GM23248 (cell line): ENCODE results near the gene KRTAP10-10. TPM values are rescaled to one million over a fixed set of nuclear protein-coding genes. Genes with fewer than 3 reads are reported as not detected.

Experiments used
- DNase-seq: peaks from one replicate; pipeline ENCODE4 v3.0.0-alpha.2; 2015
- H2AFZ ChIP-seq: fragments of 200-600 bp; sonication (generic); 2 replicates; pipeline ENCODE4 v1.6.1; 2016; ENCODE audit warnings: antibody characterized with exemption
- H3F3A ChIP-seq: fragments of 200-600 bp; sonication (generic); 2 replicates; pipeline ENCODE4 v1.6.1; 2016; ENCODE audit warnings: mild to moderate bottlenecking, antibody characterized with exemption, mixed run types; ENCODE audit not compliant: insufficient read depth
- H3K27ac ChIP-seq: fragments of 200-600 bp; sonication (generic); 2 replicates; pipeline ENCODE4 v1.5.1; 2016; ENCODE audit warnings: mild to moderate bottlenecking
- H3K27me3 ChIP-seq: fragments of 200-600 bp; sonication (generic); replicated peaks from 2 replicates; pipeline ENCODE4 v1.6.1; 2016; ENCODE audit warnings: mild to moderate bottlenecking; ENCODE audit not compliant: insufficient read depth
- H3K36me3 ChIP-seq: fragments of 200-600 bp; sonication (generic); 2 replicates; pipeline ENCODE4 v1.6.1; 2016; ENCODE audit warnings: low read depth, mild to moderate bottlenecking
- H3K4me1 ChIP-seq: fragments of 200-600 bp; sonication (generic); 2 replicates; pipeline ENCODE4 v1.6.1; 2016; ENCODE audit warnings: mild to moderate bottlenecking; ENCODE audit not compliant: insufficient read depth
- H3K4me2 ChIP-seq: fragments of 200-600 bp; sonication (generic); one replicate; pipeline ENCODE4 v1.6.1; 2016; ENCODE audit warnings: mild to moderate bottlenecking; ENCODE audit not compliant: unreplicated experiment
- H3K4me3 ChIP-seq: fragments of 200-600 bp; sonication (generic); 2 replicates; pipeline ENCODE4 v1.5.1; 2016; ENCODE audit warnings: mild to moderate bottlenecking
- H3K79me2 ChIP-seq: fragments of 200-600 bp; sonication (generic); 2 replicates; pipeline ENCODE4 v1.6.1; 2016; ENCODE audit warnings: mild to moderate bottlenecking; ENCODE audit not compliant: insufficient read depth
- H3K9ac ChIP-seq: fragments of 200-600 bp; sonication (generic); 2 replicates; pipeline ENCODE4 v1.6.1; 2016; ENCODE audit warnings: mild to moderate bottlenecking
- H3K9me2 ChIP-seq: fragments of 200-600 bp; sonication (generic); 2 replicates; pipeline ENCODE4 v1.6.1; 2016; ENCODE audit warnings: mixed run types, mild to moderate bottlenecking, moderate library complexity; ENCODE audit not compliant: insufficient read depth
- H3K9me3 ChIP-seq: fragments of 200-600 bp; sonication (generic); one replicate; pipeline ENCODE4 v1.6.1; 2017; ENCODE audit warnings: low read depth
- H4K20me1 ChIP-seq: fragments of 200-600 bp; sonication (generic); 2 replicates; pipeline ENCODE4 v1.6.0; 2016; ENCODE audit not compliant: insufficient read depth
- EZH2 ChIP-seq: fragments of 200-600 bp; sonication (generic); IDR thresholded peaks from 2 replicates; pipeline ENCODE4 v1.6.1; 2018; ENCODE audit warnings: antibody characterized with exemption, mild to moderate bottlenecking; ENCODE audit not compliant: insufficient read depth, poor library complexity, severe bottlenecking
- EZH2phosphoT487 ChIP-seq: fragments of 200-600 bp; sonication (generic); IDR thresholded peaks from 2 replicates; pipeline ENCODE4 v1.6.1; 2018; ENCODE audit warnings: antibody characterized with exemption, moderate library complexity, mild to moderate bottlenecking, low read depth; ENCODE audit not compliant: insufficient read depth
- WGBS, 2 experiments: methylation state at CpG; one replicate each; pipeline ENCODE4 v1.1.6; 2015 to 2017; ENCODE audit warnings: low lambda C conversion rate in 2 of 2, low coverage in 1 of 2; ENCODE audit errors: missing lambda C conversion rate in 2 of 2; 5-methylcytosine and 5-hydroxymethylcytosine counted together
- in situ Hi-C: fragments of 300-500 bp; cut with MboI; formaldehyde crosslinking; loops from 2 replicates; pipeline ENCODE4 v1.15.0; 2020
- polyA plus RNA-seq: library from polyadenylated mRNA; unstranded; fragments of >200 nt; fragmentation: Nextera tagmentation; extraction: Ambion mirVana; gene quantifications from 2 replicates; pipeline ENCODE4 v1.2.1, GENCODE V29; 2016
- total RNA-seq: library from RNA; depleted of rRNA; stranded (reverse); fragments of >200 nt; shearing (Covaris generic); gene quantifications from 2 replicates; pipeline ENCODE4 v1.2.3, GENCODE V29; 2014

KRTAP10-10 gene
- total and polyA plus RNA-seq, 2 experiments from 2014 or later = not detected

GRCh38 chr21:44618504-44618903 lies 18.7 kb upstream of the KRTAP10-10 start:
- Histone ChIP-seq H3K4me2 (no peak overlapping the region), H3K9me2 (no peaks in the 10 kb centered on the region), H3K79me2 (no peaks in the 10 kb centered on the region), H3K27me3 (no peaks in the 10 kb centered on the region; the same call in 1 of the 2 replicates), H3K36me3 (no peaks in the 10 kb centered on the region), H3K4me1 (no peaks in the 10 kb centered on the region), H3K27ac (no peak overlapping the region), H3F3A (no peaks in the 10 kb centered on the region), H4K20me1 (no peaks in the 10 kb centered on the region), H3K9me3 (no peaks in the 10 kb centered on the region), H2AFZ (no peak overlapping the region), H3K9ac (no peak overlapping the region), H3K4me3 (no peak overlapping the region)
- TF ChIP-seq EZH2phosphoT487 (no peak), EZH2 (no peak)
- in situ Hi-C loops = no loop called here
- peak; percentile 38 for DNase-seq
- 3 to 6% methylated on average over 4 of the region's 4 CpGs for WGBS, 2 experiments

GRCh38 chr21:44618909-44619308 lies 18.2 kb upstream of the KRTAP10-10 start:
- no peak overlapping the region for H3K4me2 ChIP-seq
- DNase-seq = no peak
- no peaks in the 10 kb centered on the region for H3K9me2 ChIP-seq
- H3K9ac ChIP-seq = no peak overlapping the region
- H3K27me3 ChIP-seq = no peaks in the 10 kb centered on the region; the same call in 1 of the 2 replicates
- no peaks in the 10 kb centered on the region for H3F3A ChIP-seq
- in situ Hi-C loops = no loop called here
- 36 to 45% methylated on average over 3 of the region's 3 CpGs for WGBS, 2 experiments
- TF ChIP-seq EZH2 = no peak
- no peak for TF ChIP-seq EZH2phosphoT487
- no peaks in the 10 kb centered on the region for H3K79me2 ChIP-seq
- no peaks in the 10 kb centered on the region for H3K9me3 ChIP-seq
- H3K4me1 ChIP-seq = no peaks in the 10 kb centered on the region
- H3K27ac ChIP-seq = no peak overlapping the region
- H3K4me3 ChIP-seq = no peak overlapping the region
- no peak overlapping the region for H2AFZ ChIP-seq
- H4K20me1 ChIP-seq = no peaks in the 10 kb centered on the region
- no peaks in the 10 kb centered on the region for H3K36me3 ChIP-seq

- DNase-seq = no peak
Measured at GRCh38 chr21:44619886-44620285, 17.3 kb upstream of the KRTAP10-10 start.

DNA sequence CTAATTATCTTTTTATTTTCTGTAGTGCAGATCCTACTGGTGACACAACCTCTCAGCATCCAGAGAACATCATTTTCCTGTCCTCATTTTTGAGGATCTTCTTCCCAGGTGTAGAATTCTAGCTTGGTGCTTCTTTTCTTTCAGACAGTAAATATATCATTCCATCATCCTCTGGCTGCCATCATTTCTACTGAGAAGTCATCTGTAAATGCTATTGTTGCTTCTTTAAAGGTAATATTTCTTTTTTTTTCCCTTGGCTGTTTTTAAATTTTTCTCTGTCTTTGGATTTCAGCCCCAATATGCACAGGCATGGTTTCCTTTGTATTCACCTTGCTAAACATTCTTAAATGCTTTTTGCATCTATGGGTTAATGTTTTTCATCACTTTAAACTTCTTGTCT lies 13.6 kb upstream of the KRTAP10-10 start:
- Histone ChIP-seq H3K9me3 (no peaks in the 10 kb centered on the region), H3K36me3 (no peaks in the 10 kb centered on the region), H3K27me3 (no peaks in the 10 kb centered on the region), H3K9me2 (no peaks in the 10 kb centered on the region), H3K27ac (no peak overlapping the region), H3K4me2 (no peak overlapping the region), H3K9ac (no peak overlapping the region), H3K4me1 (no peaks in the 10 kb centered on the region), H2AFZ (no peak overlapping the region), H3F3A (no peaks in the 10 kb centered on the region), H4K20me1 (no peaks in the 10 kb centered on the region), H3K79me2 (no peaks in the 10 kb centered on the region), H3K4me3 (no peak overlapping the region)
- DNase-seq = no peak
- in situ Hi-C loops = no loop called here
- TF ChIP-seq EZH2 (no peak), EZH2phosphoT487 (no peak)

More at GRCh38 chr21:44619886-44620285, 17.3 kb upstream of the KRTAP10-10 start:
- no peak for TF ChIP-seq EZH2
- TF ChIP-seq EZH2phosphoT487 = no peak
- Histone ChIP-seq H3K27ac (no peak overlapping the region), H3K9ac (no peak overlapping the region), H3K9me2 (no peaks in the 10 kb centered on the region), H3F3A (no peaks in the 10 kb centered on the region), H3K27me3 (no peaks in the 10 kb centered on the region; the same call in 1 of the 2 replicates), H2AFZ (no peak overlapping the region), H3K79me2 (no peaks in the 10 kb centered on the region), H3K36me3 (no peaks in the 10 kb centered on the region), H3K4me1 (no peaks in the 10 kb centered on the region), H3K9me3 (no peaks in the 10 kb centered on the region), H4K20me1 (no peaks in the 10 kb centered on the region), H3K4me2 (no peak overlapping the region), H3K4me3 (no peak overlapping the region)
- 32 to 39% methylated on average over 6 of the region's 6 CpGs for WGBS, 2 experiments
- in situ Hi-C loops = no loop called here

DNA sequence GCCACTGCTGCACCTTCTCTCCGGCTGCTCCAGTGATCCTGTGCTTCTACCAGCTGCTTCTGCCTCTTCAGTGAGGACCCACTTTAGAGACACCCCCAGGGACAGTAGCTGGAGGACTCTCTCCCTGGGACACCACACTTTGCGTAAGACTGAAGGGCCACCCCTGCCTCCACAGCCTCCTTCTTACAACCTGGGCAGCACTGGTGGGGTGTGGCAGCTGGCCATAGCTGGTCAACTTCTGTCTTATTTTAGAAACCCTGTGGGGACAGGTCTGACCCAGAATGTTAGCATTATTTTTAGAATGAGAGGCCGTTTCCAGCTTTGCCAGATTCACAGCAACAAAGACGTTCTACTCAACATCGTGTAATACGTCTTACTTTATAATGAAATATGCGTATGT lies 11.4 kb upstream of the KRTAP10-10 start:
- 64 to 65% methylated on average over 7 of the region's 7 CpGs for WGBS, 2 experiments
- Histone ChIP-seq H3F3A (no peaks in the 10 kb centered on the region), H3K79me2 (no peaks in the 10 kb centered on the region), H2AFZ (no peak overlapping the region), H3K4me1 (no peaks in the 10 kb centered on the region), H3K4me3 (no peak overlapping the region), H3K9ac (no peak overlapping the region), H3K9me2 (no peaks in the 10 kb centered on the region), H3K27ac (no peak overlapping the region), H3K27me3 (no peaks in the 10 kb centered on the region), H4K20me1 (no peaks in the 10 kb centered on the region), H3K9me3 (no peaks in the 10 kb centered on the region), H3K36me3 (no peaks in the 10 kb centered on the region), H3K4me2 (no peak overlapping the region)
- TF ChIP-seq EZH2phosphoT487 (no peak), EZH2 (no peak)
- in situ Hi-C loops = no loop called here
- DNase-seq = no peak
